K562 (cell line): ENCODE results near the gene SHFL. TPM values are rescaled to one million over a fixed set of nuclear protein-coding genes. Genes with fewer than 3 reads are reported as not detected.

ENCODE experiments used
- ATAC-seq: fragments of 200-7000 bp; cut with Tn5 transposase; 3 replicates; pipeline ENCODE4 v1.9.1; 2020; ENCODE audit warnings: moderate library complexity
- BruUV-seq: library from RNA; stranded (reverse); fragments of 400-500 nt; replicated peaks from 2 replicates; lab custom pipeline; 2021; lab: Mats Ljungman, UMichigan
- CTCF ChIA-PET: fragments of 300-600 bp; formaldehyde crosslinking; extraction: SDS; loops from one replicate; lab custom pipeline; 2021; ENCODE audit warnings: low intra/inter-chr PET ratio; lab: Yijun Ruan, JAX
- POLR2A ChIA-PET: fragments of 300-600, 350-650 bp; sonication (Branson Sonifier 250); formaldehyde crosslinking; extraction: SDS; loops from one replicate; lab custom pipeline; 2021; ENCODE audit warnings: antibody characterized with exemption, inconsistent platforms; lab: Yijun Ruan, JAX
- DNase-seq, 4 experiments: peaks; one replicate each; pipeline versions ENCODE4 v3.0.0 to v3.0.0-alpha.2; 2011 to 2018; ENCODE audit warnings: low spot score in 3 of 4, mixed read lengths in 3 of 4; ENCODE audit errors: extremely low read depth in 1 of 4
- FAIRE-seq: peaks from 2 replicates; lab custom pipeline; 2011; peaks lifted over from hg19 to GRCh38; lab: Jason Lieb, UNC
- H2AFZ ChIP-seq: 2 replicates; pipeline ENCODE4 v1.6.0; 2011; ENCODE audit warnings: low read depth, low read length, control low read depth, inconsistent platforms
- H3K27ac ChIP-seq: fragments of 200-600 bp; 3 replicates; pipeline ENCODE4 v1.8.0; 2011; ENCODE audit warnings: low read depth, mild to moderate bottlenecking, control low read depth, inconsistent platforms, low read length, moderate library complexity, mixed read lengths; ENCODE audit errors: extremely low read depth
- H3K27me3 ChIP-seq, 2 experiments: fragments of 300-600 bp in 1 of 2; 2 replicates in 1 of 2; 3 replicates in 1 of 2; pipeline versions ENCODE4 v1.6.0 to v1.8.0; 2011; ENCODE audit warnings: inconsistent platforms in 2 of 2, low read length in 2 of 2, mild to moderate bottlenecking in 1 of 2, mixed read lengths in 1 of 2, moderate library complexity in 1 of 2; ENCODE audit not compliant: control insufficient read depth in 2 of 2, insufficient read depth in 2 of 2
- H3K36me3 ChIP-seq: fragments of 300-600 bp; 3 replicates; pipeline ENCODE4 v1.8.0; 2011; ENCODE audit warnings: mild to moderate bottlenecking, low read length, inconsistent platforms; ENCODE audit not compliant: control insufficient read depth, insufficient read depth
- H3K4me1 ChIP-seq, 2 experiments: fragments of 200-600 bp in 1 of 2; replicated peaks in 1 of 2; 2 replicates in 1 of 2; 3 replicates in 1 of 2; pipeline versions ENCODE4 v1.5.1 to v1.8.0; 2011; ENCODE audit warnings: inconsistent platforms in 2 of 2, low read length in 2 of 2, mild to moderate bottlenecking in 1 of 2, mixed read lengths in 1 of 2, moderate library complexity in 1 of 2; ENCODE audit not compliant: control insufficient read depth in 2 of 2, insufficient read depth in 2 of 2
- H3K4me2 ChIP-seq: 2 replicates; pipeline ENCODE4 v1.6.1; 2011; ENCODE audit warnings: low read length, control low read depth, inconsistent platforms, mixed read lengths; ENCODE audit not compliant: insufficient read depth
- H3K4me3 ChIP-seq: fragments of 200-600 bp; sonication (generic), shearing (Covaris generic); 2 replicates; pipeline ENCODE4 v1.5.1; 2016; ENCODE audit warnings: control low read depth, inconsistent platforms
- H3K79me2 ChIP-seq: fragments of 200-600 bp; 3 replicates; pipeline ENCODE4 v1.8.0; 2011; ENCODE audit warnings: low read length, inconsistent platforms; ENCODE audit not compliant: control insufficient read depth, insufficient read depth
- H3K9ac ChIP-seq, 2 experiments: 2 replicates each; pipeline versions ENCODE4 v1.6.0 to v1.6.1; 2011; ENCODE audit warnings: low read depth in 2 of 2, low read length in 2 of 2, control low read depth in 1 of 2, inconsistent platforms in 1 of 2, mild to moderate bottlenecking in 1 of 2, mixed read lengths in 1 of 2; ENCODE audit not compliant: insufficient read depth in 1 of 2
- H3K9me1 ChIP-seq: one replicate; pipeline ENCODE4 v1.6.0; 2011; ENCODE audit warnings: inconsistent platforms, mild to moderate bottlenecking, low read length, moderate library complexity; ENCODE audit not compliant: control insufficient read depth, insufficient read depth
- H3K9me3 ChIP-seq: replicated peaks from 2 replicates; pipeline ENCODE4 v1.5.1; 2011; ENCODE audit warnings: low read depth, low read length, inconsistent platforms; ENCODE audit not compliant: control insufficient read depth, insufficient read depth
- H4K20me1 ChIP-seq: replicated peaks from 2 replicates; pipeline ENCODE4 v1.6.1; 2011; ENCODE audit warnings: low read length, inconsistent platforms, mixed read lengths; ENCODE audit not compliant: control insufficient read depth, insufficient read depth
- HDAC1 ChIP-seq, 2 experiments: fragments of 450-650 bp; IDR thresholded peaks; 2 replicates each; pipeline ENCODE4 v1.6.1; 2016 to 2017; ENCODE audit warnings: inconsistent platforms in 1 of 2, mild to moderate bottlenecking in 1 of 2, moderate library complexity in 1 of 2
- MEF2A ChIP-seq: IDR thresholded peaks from 2 replicates; pipeline ENCODE4 v1.6.1; 2011; ENCODE audit warnings: low read depth, mild to moderate bottlenecking, low read length, moderate library complexity; ENCODE audit not compliant: control insufficient read depth
- PHF20 ChIP-seq: fragments of 450-650 bp; IDR thresholded peaks from 2 replicates; pipeline ENCODE4 v1.6.1; 2018; ENCODE audit not compliant: partially characterized antibody
- RNF219 ChIP-seq: fragments of 250-450 bp; sonication (Bioruptor Pico); IDR thresholded peaks from 2 replicates; pipeline ENCODE4 v1.5.0; 2022; ENCODE audit warnings: mild to moderate bottlenecking
- ZEB2 ChIP-seq: fragments of 450-650 bp; IDR thresholded peaks from 2 replicates; pipeline ENCODE4 v1.6.1; 2016
- ZNF407 ChIP-seq: fragments of 450-650 bp; IDR thresholded peaks from 2 replicates; pipeline ENCODE4 v1.6.1; 2016; ENCODE audit warnings: low read depth
- ZNF512 ChIP-seq: IDR thresholded peaks from 2 replicates; pipeline ENCODE4 v1.6.1; 2016; ENCODE audit warnings: missing genetic modification characterization, missing compliant biosample characterization
- WGBS: fragments of 100-300 bp; shearing (Covaris generic); methylation state at CpG from one replicate; pipeline ENCODE4 v1.1.6; 2016; ENCODE audit warnings: low coverage, mixed read lengths; ENCODE audit not compliant: insufficient coverage; ENCODE audit errors: missing lambda C conversion rate; 5-methylcytosine and 5-hydroxymethylcytosine counted together
- in situ Hi-C: fragments of 300-500 bp; cut with MboI; formaldehyde crosslinking; loops from 4 replicates; pipeline ENCODE4 v1.15.0; 2018; ENCODE audit warnings: inconsistent platforms, mixed read lengths
- intact Hi-C: fragments of 100-400 bp; cut with micrococcal nuclease; formaldehyde crosslinking; loops from 2 replicates; pipeline ENCODE4 v1.14.2; 2022
- polyA plus RNA-seq, 8 experiments: library from polyadenylated mRNA; depleted of rRNA in 4 of 8; stranded (reverse) in 5 of 8; unstranded in 3 of 8; fragments of >200 nt; fragmentation: Nextera tagmentation in 2 of 8; fragmentation: Illumina TruSeq in 1 of 8; extraction: Ambion mirVana in 2 of 8; extraction: Trizol in 1 of 8; gene quantifications; 2 replicates each; pipeline versions ENCODE4 v1.2.1 to v1.2.3, GENCODE V29; 2011 to 2014; ENCODE audit warnings: inconsistent platforms in 1 of 8, missing spikeins in 1 of 8
- total RNA-seq, 7 experiments: library from RNA; depleted of rRNA in 6 of 7; stranded (reverse); fragments of >200 nt in 6 of 7; fragmentation: Illumina TruSeq in 2 of 7; extraction: Trizol in 2 of 7; gene quantifications; 2 replicates each; pipeline versions ENCODE4 v1.2.1 to v1.2.3, GENCODE V29; 2011 to 2021; ENCODE audit warnings: low replicate concordance in 1 of 7

SHFL gene
- total and polyA plus RNA-seq, 9 of the 15 experiments (the other 6 are each of a cell fraction or from before 2014, with no cell fraction given), result 1.5 to 25.7 (median 13.0) TPM

GRCh38 chr19:10074153-10074552 lies 12.0 kb upstream of the SHFL start (continued):
- TF ChIP-seq RNF219 (CRISPR knock-in tag), result no peak
- TF ChIP-seq ZEB2, result 0 out of 2 replicates have a peak, but pooled peaks have one; percentile 17
- no peak for TF ChIP-seq PHF20

GRCh38 chr19:10076535-10076934 lies 9.6 kb upstream of the SHFL start:
- BruUV-seq, result no TSS peak
- WGBS, result 0% methylated on average over 5 of the region's 6 CpGs
- CTCF ChIA-PET, result no interaction called here
- no peaks in the 10 kb centered on the region for H3K79me2 ChIP-seq
- H2AFZ ChIP-seq, result no peak overlapping the region
- DNase-seq, result no peak
- FAIRE-seq, result no peak
- in situ Hi-C loops, result no loop called here
- no peak overlapping the region for H3K9ac ChIP-seq
- no peaks in the 10 kb centered on the region for H3K36me3 ChIP-seq
- POLR2A ChIA-PET, result no interaction called here
- no peaks in the 10 kb centered on the region for H3K9me1 ChIP-seq
- no peak for ATAC-seq
- H3K4me3 ChIP-seq, result no peak overlapping the region
- H3K4me1 ChIP-seq, result no peaks in the 10 kb centered on the region; a peak in 1 of 5 replicates
- peaks cover 8 to 12% of the 10 kb centered on the region in 2 experiments for H3K27me3 ChIP-seq
- no peaks in the 10 kb centered on the region for H4K20me1 ChIP-seq
- H3K9me3 ChIP-seq, result peaks cover 3% of the 10 kb centered on the region; the same call in 1 of the 2 replicates
- no peak overlapping the region for H3K27ac ChIP-seq
- H3K4me2 ChIP-seq, result no peak overlapping the region
- intact Hi-C loops, result no loop called here
- TF ChIP-seq ZNF512 (tag), result peak; percentile 75
- 0 out of 4 replicates have a peak, but pooled peaks of 1 of the 2 experiments have one; percentile 27 for TF ChIP-seq HDAC1 (IDR thresholded peaks at IDR 0.05)
- 0 out of 2 replicates have a peak, but pooled peaks have one; percentile 14 for TF ChIP-seq ZNF407
- no peak for TF ChIP-seq MEF2A
